ENCODE results near the gene TBC1D22A. TPM values are rescaled to one million over a fixed set of nuclear protein-coding genes. Genes with fewer than 3 reads are reported as not detected.

TBC1D22A gene
- total RNA-seq, 1 donor from 2014 or later: 10.6 TPM

DNA sequence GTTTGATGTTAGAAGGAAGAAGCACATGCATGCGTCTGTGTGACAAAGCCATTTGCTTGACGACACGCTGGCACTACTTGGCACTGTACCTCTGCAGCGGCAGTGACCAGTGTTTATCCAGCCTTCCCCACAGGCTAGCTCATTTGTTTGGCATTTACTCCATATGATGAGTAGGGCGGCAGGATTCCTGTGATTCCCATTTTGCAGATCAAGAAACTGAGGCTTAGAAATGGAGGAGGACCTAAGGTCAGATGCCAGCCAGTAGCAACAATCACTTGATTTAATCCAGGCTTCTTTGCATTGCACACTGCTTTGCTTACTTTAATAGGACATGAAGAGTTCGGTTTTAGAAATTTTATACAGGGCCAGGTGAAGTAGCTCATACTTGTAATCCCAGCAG, 45.0 kb downstream of the TBC1D22A start:
- Mint-ChIP-seq H3K27ac (no peak overlapping the region), H3K27me3 (ENCODE audit: insufficient read depth, low read depth) (no peaks in the 10 kb centered on the region), H3K36me3 (peaks cover 3% of the 10 kb centered on the region), H3K4me1 (peaks cover 7% of the 10 kb centered on the region), H3K9me3 (no peaks in the 10 kb centered on the region), H3K4me3 (no peak overlapping the region)
- H3K4me2 ChIP-seq: no peak overlapping the region
- H3K4me3 ChIP-seq: no peak overlapping the region
- no peak for DNase-seq (ENCODE audit: low spot score)
- no peak overlapping the region for H3K9ac ChIP-seq
- no peaks in the 10 kb centered on the region for H3K36me3 ChIP-seq
- H3K27ac ChIP-seq: no peak overlapping the region
- H3K9me3 ChIP-seq (ENCODE audit: low read depth): no peaks in the 10 kb centered on the region
- H3K4me1 ChIP-seq: peaks cover 9% of the 10 kb centered on the region
- peaks cover 21% of the 10 kb centered on the region for H4K20me1 ChIP-seq (ENCODE audit: low read depth)
- H3K27me3 ChIP-seq: no peaks in the 10 kb centered on the region
- no peaks in the 10 kb centered on the region for H3F3A ChIP-seq (ENCODE audit: low read depth)
- TF ChIP-seq EZH2 (IDR thresholded peaks at IDR 0.05) (no peak), EZH2phosphoT487 (IDR thresholded peaks at IDR 0.05) (no peak)
- TF ChIP-seq, protein P1, sequence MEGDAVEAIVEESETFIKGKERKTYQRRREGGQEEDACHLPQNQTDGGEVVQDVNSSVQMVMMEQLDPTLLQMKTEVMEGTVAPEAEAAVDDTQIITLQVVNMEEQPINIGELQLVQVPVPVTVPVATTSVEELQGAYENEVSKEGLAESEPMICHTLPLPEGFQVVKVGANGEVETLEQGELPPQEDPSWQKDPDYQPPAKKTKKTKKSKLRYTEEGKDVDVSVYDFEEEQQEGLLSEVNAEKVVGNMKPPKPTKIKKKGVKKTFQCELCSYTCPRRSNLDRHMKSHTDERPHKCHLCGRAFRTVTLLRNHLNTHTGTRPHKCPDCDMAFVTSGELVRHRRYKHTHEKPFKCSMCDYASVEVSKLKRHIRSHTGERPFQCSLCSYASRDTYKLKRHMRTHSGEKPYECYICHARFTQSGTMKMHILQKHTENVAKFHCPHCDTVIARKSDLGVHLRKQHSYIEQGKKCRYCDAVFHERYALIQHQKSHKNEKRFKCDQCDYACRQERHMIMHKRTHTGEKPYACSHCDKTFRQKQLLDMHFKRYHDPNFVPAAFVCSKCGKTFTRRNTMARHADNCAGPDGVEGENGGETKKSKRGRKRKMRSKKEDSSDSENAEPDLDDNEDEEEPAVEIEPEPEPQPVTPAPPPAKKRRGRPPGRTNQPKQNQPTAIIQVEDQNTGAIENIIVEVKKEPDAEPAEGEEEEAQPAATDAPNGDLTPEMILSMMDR (IDR thresholded peaks at IDR 0.05): no peak
- H2AFZ ChIP-seq (replicated peaks): no peak overlapping the region
- peaks cover 5% of the 10 kb centered on the region for H3K79me2 ChIP-seq (ENCODE audit: low read depth)

DNA sequence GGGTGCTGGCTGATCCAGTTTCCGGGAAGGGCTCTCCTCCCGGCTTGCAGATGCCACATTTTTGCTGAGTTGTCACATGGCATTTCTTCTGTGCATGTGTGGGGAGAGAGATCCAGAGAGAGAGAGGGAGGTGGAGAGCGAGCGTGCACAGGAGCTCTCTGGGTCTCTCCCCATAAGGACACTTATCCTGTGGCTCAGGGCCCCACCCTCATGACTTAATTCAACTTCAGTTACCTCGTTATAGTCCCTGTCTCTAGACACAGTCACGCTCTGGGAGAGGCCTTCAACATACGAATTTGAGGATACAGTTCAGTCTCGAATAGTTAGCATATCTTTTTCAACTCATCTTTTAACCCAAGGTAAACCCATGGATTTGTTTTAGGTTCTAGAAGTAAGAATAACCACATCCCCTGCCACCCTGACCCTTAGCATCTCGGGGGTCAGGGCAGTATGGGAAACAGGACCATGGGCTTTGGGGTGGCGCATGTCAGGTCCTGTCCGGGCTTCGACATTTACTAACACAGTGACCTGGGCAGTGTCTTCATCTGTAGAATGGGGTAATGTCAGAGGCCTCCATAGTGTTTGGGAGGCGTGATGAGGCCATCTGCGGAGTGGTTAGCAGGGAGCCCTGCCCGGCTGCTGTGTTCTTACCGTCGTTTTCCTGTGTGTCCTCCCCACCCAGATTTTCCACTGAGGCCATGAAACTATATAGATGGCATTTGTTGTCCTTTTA, 46.9 kb downstream of the TBC1D22A start:
- H3K9me3 ChIP-seq (ENCODE audit: low read depth): no peaks in the 10 kb centered on the region
- H4K20me1 ChIP-seq (ENCODE audit: low read depth): peaks cover 20% of the 10 kb centered on the region
- peaks cover 17% of the 10 kb centered on the region for H3K4me1 ChIP-seq
- no peaks in the 10 kb centered on the region for H3F3A ChIP-seq (ENCODE audit: low read depth)
- H2AFZ ChIP-seq (replicated peaks): no peak overlapping the region
- H3K9ac ChIP-seq: no peak overlapping the region
- no peak overlapping the region for H3K27ac Mint-ChIP-seq
- H3K27me3 Mint-ChIP-seq (ENCODE audit: insufficient read depth, low read depth): no peaks in the 10 kb centered on the region
- no peak overlapping the region for H3K4me2 ChIP-seq
- no peak for DNase-seq (ENCODE audit: low spot score)
- no peaks in the 10 kb centered on the region for H3K9me3 Mint-ChIP-seq
- no peaks in the 10 kb centered on the region for H3K79me2 ChIP-seq (ENCODE audit: low read depth)
- peaks cover 22% of the 10 kb centered on the region for H3K4me1 Mint-ChIP-seq
- peaks cover 4% of the 10 kb centered on the region for H3K36me3 Mint-ChIP-seq
- H3K36me3 ChIP-seq: no peaks in the 10 kb centered on the region
- H3K27me3 ChIP-seq: no peaks in the 10 kb centered on the region
- TF ChIP-seq EZH2 (IDR thresholded peaks at IDR 0.05): no peak
- TF ChIP-seq EZH2phosphoT487 (IDR thresholded peaks at IDR 0.05): no peak
- TF ChIP-seq, protein P1 (IDR thresholded peaks at IDR 0.05): no peak
- H3K4me3 ChIP-seq: no peak overlapping the region
- H3K27ac ChIP-seq: no peak overlapping the region
- no peak overlapping the region for H3K4me3 Mint-ChIP-seq

DNA sequence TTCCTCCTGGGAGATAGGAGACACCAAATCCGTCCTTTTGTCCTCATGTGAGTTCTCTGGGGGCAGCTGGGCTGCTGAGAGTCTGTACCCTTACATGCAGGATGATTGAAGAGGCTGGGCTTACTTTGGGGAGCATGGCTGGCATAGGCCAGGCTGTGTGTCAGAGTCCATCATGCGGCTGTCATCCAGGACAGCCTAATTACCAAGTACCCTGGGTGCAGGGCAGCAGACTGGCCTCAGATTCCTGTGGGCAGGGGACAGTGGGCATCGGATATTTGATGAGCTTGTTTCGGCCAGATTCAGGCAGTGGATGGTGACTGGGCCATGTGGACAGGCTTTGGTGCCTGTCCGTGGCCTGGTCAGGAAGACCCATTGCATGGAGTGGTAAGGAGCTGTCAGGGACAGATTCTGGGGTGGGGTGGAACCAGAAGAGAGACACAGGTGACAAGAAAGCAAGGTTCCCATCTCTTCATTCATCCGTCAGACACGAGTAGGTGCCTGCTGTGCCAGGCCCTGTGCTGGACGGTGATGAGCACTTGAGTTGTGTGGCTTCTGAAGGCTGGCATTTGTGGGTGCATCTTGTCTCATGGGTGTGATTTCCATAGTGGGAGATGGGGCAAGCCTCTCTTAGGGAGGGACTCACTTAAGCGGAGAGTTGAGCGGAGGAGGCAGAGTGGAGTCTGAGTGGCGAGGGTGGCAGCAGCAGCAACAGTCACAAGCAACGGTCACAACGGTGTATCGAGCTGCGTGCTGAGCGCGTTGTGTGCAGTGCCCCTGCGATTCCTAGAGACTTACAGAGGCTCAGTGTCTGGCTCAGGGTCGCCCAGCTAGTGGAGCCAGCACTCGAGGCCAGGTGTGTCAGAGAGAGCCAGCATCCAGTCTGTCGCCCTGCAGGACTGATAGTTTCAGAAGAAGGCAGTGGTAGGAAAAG, 48.7 kb downstream of the TBC1D22A start:
- H3F3A ChIP-seq (ENCODE audit: low read depth): no peaks in the 10 kb centered on the region
- Mint-ChIP-seq H3K4me1 (peaks cover 31% of the 10 kb centered on the region), H3K27ac (no peak overlapping the region), H3K36me3 (peaks cover 8% of the 10 kb centered on the region), H3K27me3 (ENCODE audit: insufficient read depth, low read depth) (no peaks in the 10 kb centered on the region), H3K4me3 (no peak overlapping the region), H3K9me3 (no peaks in the 10 kb centered on the region)
- no peak overlapping the region for H3K9ac ChIP-seq
- H4K20me1 ChIP-seq (ENCODE audit: low read depth): peaks cover 20% of the 10 kb centered on the region
- H3K36me3 ChIP-seq: no peaks in the 10 kb centered on the region
- no peaks in the 10 kb centered on the region for H3K27me3 ChIP-seq
- TF ChIP-seq EZH2 (IDR thresholded peaks at IDR 0.05) (no peak), EZH2phosphoT487 (IDR thresholded peaks at IDR 0.05) (no peak)
- TF ChIP-seq, protein P1 (IDR thresholded peaks at IDR 0.05): no peak
- no peak overlapping the region for H3K27ac ChIP-seq
- H3K4me1 ChIP-seq: peaks cover 17% of the 10 kb centered on the region
- H2AFZ ChIP-seq (replicated peaks): no peak overlapping the region
- H3K79me2 ChIP-seq (ENCODE audit: low read depth): no peaks in the 10 kb centered on the region
- no peak for DNase-seq (ENCODE audit: low spot score)
- H3K9me3 ChIP-seq (ENCODE audit: low read depth): no peaks in the 10 kb centered on the region
- no peak overlapping the region for H3K4me2 ChIP-seq
- no peak overlapping the region for H3K4me3 ChIP-seq

Measured in neural progenitor cell (in vitro differentiated cells).